SJSA1 (cell line): ENCODE data around the gene TMEM203. TPM values are rescaled to one million over a fixed set of nuclear protein-coding genes. Genes with fewer than 3 reads are reported as not detected.

Source experiments
- DNase-seq, 2 experiments: peaks; one replicate each; pipeline ENCODE4 v3.0.0-alpha.2; 2015 to 2020; ENCODE audit warnings: low spot score in 2 of 2, low read depth in 1 of 2
- H3K27ac ChIP-seq: fragments of 250-450 bp; sonication (Bioruptor Pico); 2 replicates; pipeline ENCODE4 v1.5.1; 2020; ENCODE audit warnings: mild to moderate bottlenecking, moderate library complexity
- H3K27me3 ChIP-seq: fragments of 250-450 bp; sonication (Bioruptor Pico); replicated peaks from 2 replicates; pipeline ENCODE4 v1.5.1; 2020; ENCODE audit warnings: mild to moderate bottlenecking, moderate library complexity
- H3K36me3 ChIP-seq: fragments of 250-450 bp; sonication (Bioruptor Pico); 2 replicates; pipeline ENCODE4 v1.5.1; 2020; ENCODE audit warnings: mild to moderate bottlenecking
- H3K4me1 ChIP-seq: fragments of 250-450 bp; sonication (Bioruptor Pico); replicated peaks from 2 replicates; pipeline ENCODE4 v1.6.1; 2021; ENCODE audit warnings: mild to moderate bottlenecking
- H3K4me3 ChIP-seq: fragments of 250-450 bp; sonication (Bioruptor Pico); 2 replicates; pipeline ENCODE4 v1.5.1; 2020; ENCODE audit warnings: mild to moderate bottlenecking
- H3K9me3 ChIP-seq: fragments of 250-450 bp; sonication (Bioruptor Pico); replicated peaks from 2 replicates; pipeline ENCODE4 v1.5.1; 2020; ENCODE audit warnings: mild to moderate bottlenecking
- total RNA-seq: library from RNA; depleted of rRNA; stranded (reverse); fragments of >200 nt; shearing (Covaris generic); gene quantifications from 2 replicates; pipeline ENCODE4 v1.2.3, GENCODE V29; 2014

TMEM203 gene
- total RNA-seq, 1 experiment from 2014 or later, result 44.5 TPM

DNA sequence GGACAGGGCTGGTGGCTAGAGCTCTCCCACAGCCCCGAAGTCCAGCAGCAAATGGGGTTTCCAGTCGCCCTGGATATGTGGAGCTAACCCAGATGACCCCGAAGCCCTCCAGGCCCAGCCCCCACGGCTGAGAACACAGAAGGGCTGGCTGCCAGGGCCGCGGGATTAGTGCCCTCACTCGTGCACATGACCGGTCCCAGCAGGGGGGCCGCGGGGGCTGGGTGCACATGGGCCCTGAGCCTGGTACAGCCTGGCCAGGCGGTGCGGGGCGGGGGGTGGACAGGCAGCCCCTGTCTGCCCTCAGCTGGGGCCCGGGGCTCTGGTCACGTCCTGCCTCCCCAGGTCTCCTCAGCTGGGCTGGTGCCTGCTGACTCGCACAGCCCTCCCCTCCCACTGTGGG lies 11.1 kb downstream of the TMEM203 start:
- Histone ChIP-seq H3K27me3 (no peaks in the 10 kb centered on the region), H3K9me3 (no peaks in the 10 kb centered on the region), H3K4me1 (peaks cover 11% of the 10 kb centered on the region), H3K4me3 (no peak overlapping the region), H3K36me3 (peaks cover 30% of the 10 kb centered on the region), H3K27ac (no peak overlapping the region)
- DNase-seq, result no peak

DNA sequence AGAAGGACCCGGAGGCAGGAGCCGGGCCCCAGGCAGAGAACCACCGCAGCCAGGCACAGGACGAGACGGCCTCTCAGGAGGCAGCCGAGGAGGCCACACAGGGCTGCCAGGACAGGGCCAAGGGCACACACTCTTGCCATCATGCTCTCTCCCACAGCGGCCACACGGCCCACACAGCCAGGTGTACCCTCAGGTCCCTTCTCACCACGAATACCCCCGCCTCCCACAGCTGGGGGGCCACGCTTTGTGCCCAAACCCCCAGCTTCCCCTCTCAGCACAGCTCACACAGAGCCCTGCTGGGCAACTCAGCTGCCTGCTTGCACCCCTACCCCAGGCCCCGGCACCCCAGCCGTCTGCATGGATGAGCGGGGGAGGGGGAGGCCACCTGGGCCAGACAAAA lies 11.7 kb downstream of the TMEM203 start:
- no peaks in the 10 kb centered on the region for H3K27me3 ChIP-seq
- peaks cover 37% of the 10 kb centered on the region for H3K36me3 ChIP-seq
- no peaks in the 10 kb centered on the region for H3K9me3 ChIP-seq
- H3K4me1 ChIP-seq, result peaks cover 14% of the 10 kb centered on the region
- H3K4me3 ChIP-seq, result no peak overlapping the region
- no peak overlapping the region for H3K27ac ChIP-seq
- no peak for DNase-seq

DNA sequence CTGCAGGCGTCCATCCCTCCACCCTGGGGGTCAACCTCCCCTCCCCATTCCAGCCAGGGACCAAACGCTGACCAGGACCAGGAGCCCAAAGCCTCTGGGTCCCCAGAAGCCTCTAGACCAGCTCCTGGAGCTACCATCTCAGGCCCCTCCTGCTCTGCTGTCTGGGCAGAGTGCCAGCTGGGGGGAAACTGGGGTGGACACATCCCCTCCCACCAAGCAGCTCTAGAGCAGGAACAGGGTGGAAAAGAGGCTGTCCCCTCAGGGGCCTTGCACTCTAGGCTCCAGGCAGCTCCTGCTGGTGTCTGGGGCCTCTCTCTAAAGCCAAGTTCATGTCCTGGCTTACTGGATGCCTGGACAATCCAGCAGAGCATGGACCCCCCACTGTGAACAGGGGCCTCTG lies 12.6 kb downstream of the TMEM203 start:
- peaks cover 14% of the 10 kb centered on the region for H3K4me1 ChIP-seq
- H3K36me3 ChIP-seq, result peaks cover 45% of the 10 kb centered on the region
- H3K27ac ChIP-seq, result no peak overlapping the region
- H3K9me3 ChIP-seq, result no peaks in the 10 kb centered on the region
- no peaks in the 10 kb centered on the region for H3K27me3 ChIP-seq
- H3K4me3 ChIP-seq, result no peak overlapping the region
- no peak for DNase-seq

DNA sequence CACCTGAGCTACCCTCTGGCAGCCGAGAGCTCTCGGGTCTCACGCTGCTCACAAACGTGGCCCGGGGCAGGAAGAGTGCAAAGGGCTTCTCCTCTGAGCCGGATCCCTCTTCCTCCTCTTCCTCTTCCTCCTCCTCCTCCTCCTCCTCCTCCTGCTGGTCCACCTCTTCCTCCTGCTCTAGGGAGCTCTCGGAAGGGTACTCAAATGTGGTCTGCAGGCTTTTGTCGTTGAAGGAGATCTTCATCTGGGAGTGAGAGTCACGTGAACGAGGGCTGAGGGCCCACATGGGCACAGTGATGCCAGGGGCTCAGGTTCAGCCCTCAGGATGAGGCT lies 13.0 kb downstream of the TMEM203 start:
- H3K4me1 ChIP-seq, result peaks cover 18% of the 10 kb centered on the region
- no peaks in the 10 kb centered on the region for H3K27me3 ChIP-seq
- H3K9me3 ChIP-seq, result no peaks in the 10 kb centered on the region
- no peak overlapping the region for H3K4me3 ChIP-seq
- no peak for DNase-seq
- H3K27ac ChIP-seq, result no peak overlapping the region
- H3K36me3 ChIP-seq, result peaks cover 49% of the 10 kb centered on the region

DNA sequence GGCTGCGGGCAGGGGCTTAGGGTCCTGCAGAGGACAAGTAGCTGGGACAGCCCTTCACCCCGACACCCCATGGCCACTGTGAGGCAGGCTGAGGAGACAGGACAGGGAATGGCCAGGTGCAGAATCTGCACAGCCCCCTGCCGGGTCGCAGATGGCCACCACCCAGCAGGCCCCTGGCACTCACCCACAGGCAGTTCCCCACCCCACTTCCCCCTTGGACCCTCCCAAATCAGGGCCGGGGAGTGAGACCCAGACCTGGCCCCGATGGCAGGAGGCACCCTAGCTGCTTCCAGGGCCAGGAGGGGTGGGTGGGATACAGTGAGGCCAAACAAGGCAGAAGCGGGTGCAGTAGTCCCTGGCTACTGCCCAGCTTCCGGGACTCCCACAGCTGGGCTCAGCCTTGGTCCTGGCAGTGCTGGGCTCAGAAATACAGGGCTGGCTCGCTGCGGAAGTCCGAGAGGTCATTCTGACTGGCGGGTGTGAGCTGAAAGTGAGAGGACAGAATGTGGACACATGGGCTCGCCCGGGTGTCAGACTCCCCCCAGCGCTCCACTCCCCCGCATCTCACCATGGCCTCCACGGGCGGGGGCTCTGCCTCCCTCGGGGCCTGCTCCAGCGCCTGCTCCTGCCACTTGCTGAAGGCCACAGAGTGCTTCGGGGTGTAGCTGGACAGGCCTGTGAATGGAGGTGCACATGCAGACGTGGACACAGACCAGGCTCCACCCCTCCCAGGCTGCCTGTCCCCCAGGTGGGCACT lies 13.6 kb downstream of the TMEM203 start:
- Histone ChIP-seq H3K27ac (no peak overlapping the region), H3K36me3 (peaks cover 54% of the 10 kb centered on the region), H3K27me3 (no peaks in the 10 kb centered on the region), H3K4me3 (no peak overlapping the region), H3K9me3 (no peaks in the 10 kb centered on the region), H3K4me1 (peaks cover 24% of the 10 kb centered on the region)
- no peak for DNase-seq

DNA sequence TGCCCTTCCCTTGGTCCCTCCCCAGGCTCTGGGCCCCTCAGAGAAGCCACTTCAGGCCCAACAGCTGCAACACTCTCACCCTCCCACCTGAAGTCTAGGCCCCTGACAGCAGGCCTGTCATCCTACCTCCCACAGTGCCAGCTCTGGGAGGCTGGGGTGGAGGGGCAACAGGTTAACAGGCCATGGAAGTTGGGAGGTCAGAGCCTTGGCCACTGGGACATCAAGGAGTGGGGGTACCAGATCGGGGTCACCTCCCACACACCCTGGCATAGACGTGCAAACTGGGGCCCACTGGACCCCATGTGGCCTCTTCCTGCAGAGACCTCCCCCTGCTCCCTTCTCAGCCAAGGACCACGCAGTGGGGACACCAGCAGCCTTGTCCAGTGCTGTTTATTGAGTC lies 14.2 kb downstream of the TMEM203 start:
- Histone ChIP-seq H3K27me3 (no peaks in the 10 kb centered on the region), H3K4me3 (no peak overlapping the region), H3K4me1 (peaks cover 25% of the 10 kb centered on the region), H3K9me3 (no peaks in the 10 kb centered on the region), H3K27ac (no peak overlapping the region), H3K36me3 (peaks cover 61% of the 10 kb centered on the region)
- DNase-seq, result no peak

DNA sequence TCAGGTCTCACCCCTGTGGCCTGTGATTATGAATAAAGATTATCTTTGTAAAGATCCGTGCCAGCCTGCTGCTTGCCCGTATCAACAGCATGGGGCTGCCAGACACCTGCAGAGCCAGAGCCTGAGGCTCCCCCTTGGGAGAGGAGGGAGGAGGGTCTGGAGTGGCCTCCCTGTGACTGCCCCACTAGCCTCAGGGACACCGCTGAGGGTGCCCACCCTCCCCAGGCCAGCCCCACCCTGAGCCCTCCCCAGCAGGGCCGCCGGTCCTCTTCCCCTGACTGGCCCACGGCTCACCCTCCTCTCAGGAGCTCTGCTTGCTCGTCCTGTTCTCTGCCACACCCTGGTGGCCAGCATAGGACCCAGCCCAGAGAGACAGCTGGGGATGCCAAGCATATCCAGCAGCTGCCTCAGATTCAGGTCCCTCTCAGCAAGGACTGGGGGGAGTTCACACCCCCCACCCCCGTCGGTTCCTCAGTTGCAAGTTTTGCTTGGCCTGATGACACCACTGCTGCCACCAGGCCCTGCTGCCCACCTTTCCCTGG lies 15.1 kb downstream of the TMEM203 start:
- Histone ChIP-seq H3K36me3 (peaks cover 69% of the 10 kb centered on the region), H3K4me3 (no peak overlapping the region), H3K27me3 (no peaks in the 10 kb centered on the region), H3K9me3 (no peaks in the 10 kb centered on the region), H3K27ac (no peak overlapping the region), H3K4me1 (peaks cover 25% of the 10 kb centered on the region)
- DNase-seq, result no peak

DNA sequence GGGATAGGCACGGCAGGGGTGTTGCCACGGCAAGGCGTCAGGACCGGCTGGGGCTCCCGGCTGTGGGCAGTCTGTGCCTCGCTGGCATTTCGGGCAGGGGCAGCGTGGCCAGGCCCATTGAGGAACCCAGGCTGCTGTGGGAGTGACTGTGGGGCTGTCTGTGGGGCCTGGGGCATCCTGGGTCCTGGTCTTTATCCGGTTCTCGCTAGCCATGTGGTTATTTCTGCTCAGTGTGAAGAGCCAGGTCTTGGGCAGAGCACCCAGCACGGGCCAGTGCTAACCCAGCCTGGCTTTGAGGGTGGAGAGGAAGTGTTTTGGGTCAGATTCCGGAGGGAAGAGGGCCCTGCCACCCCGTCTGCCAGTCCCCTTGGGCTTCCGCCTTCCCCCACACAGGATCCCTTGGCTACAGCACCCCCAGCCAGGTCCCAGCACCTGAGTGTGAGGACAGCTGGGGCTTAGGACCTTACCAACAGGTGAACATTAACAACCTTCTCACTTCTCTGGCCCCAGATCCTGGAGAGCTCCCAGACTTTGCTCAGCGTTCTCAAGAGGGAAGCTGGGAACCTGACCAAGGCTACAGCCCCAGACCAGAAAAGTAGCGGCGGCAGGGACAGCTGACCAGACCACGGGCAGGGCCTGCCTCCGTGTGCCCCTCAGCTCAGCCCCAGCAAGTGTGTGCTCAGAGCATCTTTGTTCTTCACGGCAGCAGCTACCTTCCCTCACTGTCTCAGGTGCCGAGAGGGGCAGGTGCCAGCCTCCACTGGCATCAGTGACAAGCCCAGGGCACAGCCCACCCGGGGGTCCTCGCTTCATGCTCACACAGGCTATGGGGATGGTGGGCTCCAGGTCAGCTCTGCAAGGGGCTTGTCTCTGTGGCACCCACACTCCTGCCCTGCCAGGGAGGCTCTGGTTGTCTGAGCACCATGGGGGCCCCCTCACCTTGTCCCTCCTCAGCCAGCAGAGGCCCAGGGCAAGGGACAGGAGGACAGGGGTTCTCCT lies 15.9 kb downstream of the TMEM203 start:
- Histone ChIP-seq H3K9me3 (no peaks in the 10 kb centered on the region), H3K36me3 (peaks cover 74% of the 10 kb centered on the region)
- DNase-seq, result no peak

DNA sequence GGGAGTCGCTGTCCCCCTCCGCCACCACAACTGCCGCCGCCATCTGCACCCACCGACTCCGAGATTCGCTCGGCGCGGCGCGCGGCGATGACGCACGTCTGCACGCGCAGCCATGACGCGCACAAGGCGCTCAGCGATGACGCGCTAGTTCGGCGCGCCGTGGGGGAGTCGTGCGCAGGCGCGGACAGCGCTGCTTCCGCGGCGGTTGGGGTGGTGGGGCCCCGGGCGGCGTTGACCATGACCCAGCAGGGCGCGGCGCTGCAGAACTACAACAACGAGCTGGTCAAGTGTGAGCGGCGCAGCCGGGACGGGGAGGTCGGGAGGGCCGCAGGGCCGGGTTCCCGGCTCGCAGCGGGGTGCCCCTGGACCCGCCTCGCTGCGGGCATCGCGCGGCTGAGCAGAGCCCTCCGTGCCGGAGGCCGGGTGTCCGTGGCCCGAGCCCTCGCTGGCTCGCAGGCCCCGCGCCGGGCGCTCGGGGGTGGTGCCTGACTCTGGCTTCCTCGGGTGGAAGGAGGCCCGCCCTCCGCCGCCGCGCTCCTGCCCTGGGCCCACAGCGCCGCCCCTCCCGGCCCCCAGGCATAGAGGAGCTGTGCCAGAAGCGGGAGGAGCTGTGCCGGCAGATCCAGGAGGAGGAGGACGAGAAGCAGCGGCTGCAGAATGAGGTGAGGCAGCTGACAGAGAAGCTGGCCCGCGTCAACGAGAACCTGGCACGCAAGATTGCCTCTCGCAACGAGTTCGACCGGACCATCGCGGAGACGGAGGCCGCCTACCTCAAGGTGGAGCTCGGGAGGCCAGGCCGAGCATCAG lies 16.8 kb downstream of the TMEM203 start, which contains the start of the genes ANAPC2 and SSNA1:
Gene ANAPC2, minus strand, starts transcription at position 71 of the 807 bp plus-strand sequence. Its CDS starts 28 bp downstream, at position 43.
Gene SSNA1, plus strand, starts transcription at position 187 of the 807 bp plus-strand sequence. Its CDS starts 51 bp downstream, at position 238.
- peak; percentile 90 to 91 for DNase-seq
- H3K9me3 ChIP-seq, result no peaks in the 10 kb centered on the region
- H3K36me3 ChIP-seq, result peaks cover 77% of the 10 kb centered on the region
- H3K4me1 ChIP-seq, result peaks cover 25% of the 10 kb centered on the region
- H3K27ac ChIP-seq, result peak within 1 kb of the TSS; percentile 83
- H3K27me3 ChIP-seq, result no peaks in the 10 kb centered on the region
- H3K4me3 ChIP-seq, result peak within 1 kb of the TSS; percentile 93

More for the DNA sequence above, 15.9 kb downstream of the TMEM203 start:
- Histone ChIP-seq H3K27me3 (no peaks in the 10 kb centered on the region), H3K27ac (peak overlapping the region; percentile 83), H3K4me1 (peaks cover 25% of the 10 kb centered on the region), H3K4me3 (peak overlapping the region; percentile 93)

DNA sequence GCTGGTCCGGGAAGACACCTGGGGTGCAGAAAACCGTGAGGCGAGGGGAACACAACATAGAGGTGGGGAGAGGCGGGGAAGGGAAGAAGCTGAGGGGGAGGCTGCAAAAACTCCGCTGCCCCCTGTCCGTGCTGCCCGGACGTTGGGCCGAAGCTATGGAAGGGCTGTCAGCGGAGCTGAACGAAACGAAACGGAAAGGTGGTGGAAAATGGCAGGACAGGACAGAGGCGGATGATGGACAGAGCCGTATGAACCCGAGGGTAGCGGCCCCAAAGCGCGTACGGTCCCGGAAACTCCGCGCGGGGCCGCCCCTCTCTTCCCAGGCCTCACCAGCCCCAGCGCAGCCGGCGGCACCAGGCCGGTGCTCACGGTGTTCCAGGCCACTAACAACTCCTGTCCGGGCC lies 17.4 kb downstream of the TMEM203 start:
- H3K27me3 ChIP-seq, result no peaks in the 10 kb centered on the region
- H3K4me3 ChIP-seq, result peak overlapping the region; percentile 93
- no peak for DNase-seq
- H3K36me3 ChIP-seq, result peaks cover 83% of the 10 kb centered on the region
- no peaks in the 10 kb centered on the region for H3K9me3 ChIP-seq
- peak overlapping the region; percentile 83 for H3K27ac ChIP-seq
- H3K4me1 ChIP-seq, result peaks cover 25% of the 10 kb centered on the region

DNA sequence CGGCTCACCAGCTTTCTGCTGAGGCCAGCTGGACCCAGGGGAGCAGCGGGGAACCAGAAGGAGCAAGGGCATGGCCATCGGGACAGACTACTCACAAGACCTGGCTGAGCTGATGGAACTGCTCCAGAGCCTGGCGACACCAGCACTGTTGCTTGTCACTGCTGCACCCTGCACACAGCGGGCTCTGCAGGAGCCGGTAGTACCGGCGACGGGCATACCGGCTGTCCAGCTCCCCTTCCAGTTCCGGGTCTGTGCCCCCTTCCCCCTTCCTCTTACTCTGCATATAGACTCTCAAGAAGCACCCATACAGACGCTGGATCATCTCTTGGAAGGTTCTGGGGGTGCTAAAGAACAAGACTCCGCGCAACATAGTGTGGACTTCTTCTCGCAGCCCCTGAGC lies 18.1 kb downstream of the TMEM203 start:
- H3K9me3 ChIP-seq, result no peaks in the 10 kb centered on the region
- peaks cover 25% of the 10 kb centered on the region for H3K4me1 ChIP-seq
- H3K4me3 ChIP-seq, result peak overlapping the region; percentile 93
- peaks cover 89% of the 10 kb centered on the region for H3K36me3 ChIP-seq
- H3K27me3 ChIP-seq, result no peaks in the 10 kb centered on the region
- no peak for DNase-seq
- no peak overlapping the region for H3K27ac ChIP-seq

DNA sequence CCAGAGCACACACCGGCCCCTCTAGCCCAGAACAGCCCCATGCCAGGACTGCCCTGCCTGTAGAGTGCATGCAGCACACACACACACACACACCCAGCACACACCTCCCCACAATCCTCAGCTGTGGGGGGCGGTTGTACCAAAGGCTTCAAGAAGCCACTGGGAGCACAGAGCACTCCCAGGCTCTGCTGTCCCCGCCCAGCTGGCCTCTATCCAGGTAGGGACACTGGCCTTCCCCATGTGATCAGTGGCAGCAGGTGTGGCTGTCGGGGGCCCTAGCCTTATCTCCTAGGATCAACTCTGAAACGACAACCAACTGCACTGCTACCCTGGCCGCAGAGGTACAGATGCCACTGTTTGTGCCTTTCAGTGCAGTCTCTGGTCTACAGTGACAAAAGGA lies 19.1 kb downstream of the TMEM203 start:
- Histone ChIP-seq H3K36me3 (peaks cover 87% of the 10 kb centered on the region), H3K9me3 (no peaks in the 10 kb centered on the region), H3K4me1 (peaks cover 25% of the 10 kb centered on the region), H3K27ac (no peak overlapping the region), H3K4me3 (no peak overlapping the region), H3K27me3 (no peaks in the 10 kb centered on the region)
- no peak for DNase-seq

DNA sequence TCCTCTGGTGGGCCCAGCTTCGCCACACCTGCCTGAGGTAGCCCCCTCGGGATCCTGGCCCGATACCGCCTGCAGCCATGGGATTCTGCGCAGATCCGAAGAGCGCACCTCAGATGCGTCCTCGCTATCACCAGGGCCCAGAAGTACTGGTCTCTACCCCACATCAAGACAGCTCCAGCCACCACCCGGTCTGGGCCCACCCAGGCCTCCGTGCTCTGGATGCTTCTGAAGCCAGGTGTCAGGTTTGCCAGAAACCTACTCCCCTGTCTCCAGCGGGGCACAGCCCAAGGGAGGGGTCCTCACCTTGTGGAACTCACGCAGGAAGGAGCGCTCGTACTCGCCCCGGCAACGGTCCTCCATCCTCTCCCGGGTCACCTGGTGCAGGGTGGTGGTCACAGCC lies 19.5 kb downstream of the TMEM203 start:
- Histone ChIP-seq H3K4me3 (no peak overlapping the region), H3K27me3 (no peaks in the 10 kb centered on the region), H3K27ac (no peak overlapping the region), H3K36me3 (peaks cover 87% of the 10 kb centered on the region), H3K4me1 (peaks cover 25% of the 10 kb centered on the region), H3K9me3 (no peaks in the 10 kb centered on the region)
- DNase-seq, result no peak
